H9 (cell line): ENCODE results near the gene RAI1. TPM values are rescaled to one million over a fixed set of nuclear protein-coding genes. Genes with fewer than 3 reads are reported as not detected.

Experiments
- DNase-seq: peaks from one replicate; pipeline ENCODE4 v3.0.0-alpha.2; 2017
- H2AFZ ChIP-seq: one replicate; pipeline ENCODE4 v1.6.1; 2013; ENCODE audit warnings: mild to moderate bottlenecking, low read length, control low read depth, moderate library complexity
- H2AK5ac ChIP-seq: 2 replicates; pipeline ENCODE4 v1.6.1; 2013; ENCODE audit warnings: low read length, control low read depth, mixed read lengths; ENCODE audit not compliant: insufficient read length
- H2BK120ac ChIP-seq: one replicate; pipeline ENCODE4 v1.6.1; 2013; ENCODE audit warnings: low read depth, mild to moderate bottlenecking, low read length, control low read depth, inconsistent platforms; ENCODE audit not compliant: poor library complexity, severe bottlenecking
- H2BK12ac ChIP-seq: 2 replicates; pipeline ENCODE4 v1.6.1; 2013; ENCODE audit warnings: low read length, control low read depth, mixed read lengths, low read depth; ENCODE audit not compliant: insufficient read length
- H2BK15ac ChIP-seq: 2 replicates; pipeline ENCODE4 v1.6.1; 2013; ENCODE audit warnings: low read depth, low read length, control low read depth
- H2BK20ac ChIP-seq: one replicate; pipeline ENCODE4 v1.6.1; 2013; ENCODE audit warnings: low read depth, mild to moderate bottlenecking, low read length, control low read depth, inconsistent platforms; ENCODE audit not compliant: poor library complexity, severe bottlenecking
- H2BK5ac ChIP-seq: 2 replicates; pipeline ENCODE4 v1.6.1; 2013; ENCODE audit warnings: low read length, control low read depth, mixed read lengths; ENCODE audit not compliant: insufficient read length
- H3K14ac ChIP-seq: 2 replicates; pipeline ENCODE4 v1.6.1; 2013; ENCODE audit warnings: low read length, control low read depth; ENCODE audit not compliant: insufficient read depth
- H3K18ac ChIP-seq: 2 replicates; pipeline ENCODE4 v1.6.1; 2013; ENCODE audit warnings: low read depth, mild to moderate bottlenecking, mixed read lengths, low read length, control low read depth; ENCODE audit not compliant: insufficient read length
- H3K23ac ChIP-seq: 2 replicates; pipeline ENCODE4 v1.6.1; 2013; ENCODE audit warnings: low read length, control low read depth, mixed read lengths, low read depth; ENCODE audit not compliant: insufficient read length
- H3K23me2 ChIP-seq: 2 replicates; pipeline ENCODE4 v1.6.1; 2013; ENCODE audit warnings: low read depth, mild to moderate bottlenecking, mixed read lengths, low read length, control low read depth; ENCODE audit not compliant: insufficient read length, poor library complexity, severe bottlenecking
- H3K27ac ChIP-seq: 2 replicates; pipeline ENCODE4 v1.5.1; 2013; ENCODE audit warnings: low read length, control low read depth, mixed read lengths, low read depth; ENCODE audit not compliant: insufficient read length
- H3K27me3 ChIP-seq: 2 replicates; pipeline ENCODE4 v1.6.1; 2013; ENCODE audit warnings: low read length, control low read depth, inconsistent platforms; ENCODE audit not compliant: insufficient read depth
- H3K4ac ChIP-seq: 2 replicates; pipeline ENCODE4 v1.6.1; 2013; ENCODE audit warnings: low read depth, mild to moderate bottlenecking, control low read depth, inconsistent platforms, low read length, moderate library complexity
- H3K4me1 ChIP-seq: 2 replicates; pipeline ENCODE4 v1.6.1; 2013; ENCODE audit warnings: low read length, control low read depth, inconsistent platforms; ENCODE audit not compliant: insufficient read depth
- H3K4me2 ChIP-seq: 2 replicates; pipeline ENCODE4 v1.6.1; 2013; ENCODE audit warnings: low read length, control low read depth, mixed read lengths; ENCODE audit not compliant: insufficient read length, insufficient read depth
- H3K56ac ChIP-seq: 2 replicates; pipeline ENCODE4 v1.6.1; 2013; ENCODE audit warnings: low read depth, mild to moderate bottlenecking, mixed read lengths, low read length, control low read depth; ENCODE audit not compliant: insufficient read length
- H3K79me1 ChIP-seq: 2 replicates; pipeline ENCODE4 v1.6.1; 2013; ENCODE audit warnings: low read depth, mild to moderate bottlenecking, moderate library complexity, low read length, control low read depth, inconsistent platforms; ENCODE audit not compliant: insufficient read depth, poor library complexity, severe bottlenecking
- H3K79me2 ChIP-seq: 2 replicates; pipeline ENCODE4 v1.6.1; 2013; ENCODE audit warnings: low read length, control low read depth, inconsistent platforms; ENCODE audit not compliant: insufficient read depth
- H3K9ac ChIP-seq: 2 replicates; pipeline ENCODE4 v1.6.1; 2013; ENCODE audit warnings: low read length, control low read depth, mixed read lengths; ENCODE audit not compliant: insufficient read length; ENCODE audit errors: extremely low read depth
- H3K9me3 ChIP-seq: one replicate; pipeline ENCODE4 v1.6.1; 2013; ENCODE audit warnings: low read depth, low read length, inconsistent platforms; ENCODE audit not compliant: control insufficient read depth
- H3T11ph ChIP-seq: one replicate; pipeline ENCODE4 v1.6.1; 2013; ENCODE audit warnings: mild to moderate bottlenecking, low read length, control low read depth, inconsistent platforms
- H4K20me1 ChIP-seq: one replicate; pipeline ENCODE4 v1.6.1; 2013; ENCODE audit not compliant: control insufficient read depth, insufficient read length, insufficient read depth
- H4K5ac ChIP-seq: 2 replicates; pipeline ENCODE4 v1.6.1; 2013; ENCODE audit warnings: low read depth, mild to moderate bottlenecking, mixed read lengths, low read length, control low read depth; ENCODE audit not compliant: insufficient read length
- H4K8ac ChIP-seq: replicated peaks from 2 replicates; pipeline ENCODE4 v1.6.1; 2013; ENCODE audit warnings: low read length, control low read depth, mixed read lengths, low read depth; ENCODE audit not compliant: insufficient read length
- H4K91ac ChIP-seq: 2 replicates; pipeline ENCODE4 v1.6.1; 2013; ENCODE audit warnings: low read depth, mild to moderate bottlenecking, moderate library complexity, mixed read lengths, low read length, control low read depth; ENCODE audit not compliant: insufficient read length
- H3K27ac Mint-ChIP-seq, 3 experiments: 2 replicates in 2 of 3; 3 replicates in 1 of 3; pipeline ENCODE4 v1.8.0; 2020 to 2021; ENCODE audit warnings: mixed read lengths in 3 of 3, mild to moderate bottlenecking in 1 of 3, moderate library complexity in 1 of 3
- H3K27me3 Mint-ChIP-seq: 2 replicates; pipeline ENCODE4 v1.8.0; 2021; ENCODE audit warnings: low read depth, mild to moderate bottlenecking, moderate library complexity, mixed read lengths
- H3K36me3 Mint-ChIP-seq, 3 experiments: 2 replicates in 2 of 3; 3 replicates in 1 of 3; pipeline ENCODE4 v1.8.0; 2020 to 2021; ENCODE audit warnings: low read depth in 3 of 3, mixed read lengths in 3 of 3; ENCODE audit not compliant: insufficient read depth in 1 of 3
- H3K4me1 Mint-ChIP-seq, 2 experiments: 2 replicates each; pipeline ENCODE4 v1.8.0; 2020; ENCODE audit warnings: mixed read lengths in 2 of 2
- H3K4me3 Mint-ChIP-seq, 2 experiments: 2 replicates in 1 of 2; 3 replicates in 1 of 2; pipeline ENCODE4 v1.8.0; 2020 to 2021; ENCODE audit warnings: mild to moderate bottlenecking in 2 of 2, mixed read lengths in 2 of 2, moderate library complexity in 1 of 2
- H3K9me3 Mint-ChIP-seq, 2 experiments: 2 replicates in 1 of 2; 3 replicates in 1 of 2; pipeline ENCODE4 v1.8.0; 2020; ENCODE audit warnings: mild to moderate bottlenecking in 2 of 2, mixed read lengths in 2 of 2, moderate library complexity in 1 of 2
- CTCF ChIP-seq: fragments of 200-600 bp; sonication (generic); conservative IDR thresholded peaks from 3 replicates; pipeline ENCODE4 v1.8.0; 2021; ENCODE audit warnings: antibody characterized with exemption, mild to moderate bottlenecking
- whole genome bisulfite sequencing: extraction: QIAGEN DNeasy Blood & Tissue Kit; methylation state at CpG from one replicate; pipeline ENCODE4 v1.1.7; 2013; ENCODE audit warnings: missing lambda C conversion rate, low lambda C conversion rate, mixed read lengths; ENCODE audit not compliant: insufficient read length; ENCODE audit errors: extremely low coverage; 5-methylcytosine and 5-hydroxymethylcytosine counted together
- total RNA-seq: library from RNA; stranded (reverse); gene quantifications from 2 replicates; pipeline ENCODE4 v1.2.1, GENCODE V29; 2021

The RAI1 gene
- total RNA-seq, 1 experiment from 2014 or later: 1.5 TPM

DNA sequence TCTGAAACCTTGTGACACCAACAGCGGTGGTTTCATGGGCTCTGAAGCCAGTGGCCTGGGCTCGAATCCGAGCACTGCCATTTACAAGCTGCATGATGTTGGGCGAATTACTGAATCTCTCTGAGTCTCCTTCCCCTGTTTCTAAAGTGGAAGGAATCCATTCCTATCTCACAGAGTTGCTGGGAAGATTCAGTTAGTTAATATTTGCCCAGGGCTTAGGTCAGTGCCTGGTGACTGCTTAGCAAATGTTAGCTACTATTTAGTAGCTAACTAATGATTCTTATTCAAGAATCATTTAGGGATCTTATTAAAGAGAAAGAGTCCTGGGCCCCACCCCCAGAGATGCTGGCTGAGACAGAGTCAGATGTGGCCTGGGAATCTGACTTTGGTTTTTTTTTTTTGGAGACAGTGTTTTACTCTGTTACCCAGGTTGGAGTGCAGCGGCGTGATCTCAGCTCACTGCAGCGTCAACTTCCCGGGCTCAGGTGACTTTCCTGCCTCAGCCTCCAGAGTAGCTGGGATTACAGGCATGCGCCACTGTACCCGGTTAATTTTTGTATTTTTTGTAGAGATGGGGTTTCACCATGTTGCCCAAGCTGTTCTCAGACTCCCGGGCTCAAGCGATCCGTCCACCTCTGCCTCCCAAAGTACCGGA is 33.6 kb upstream of the RAI1 start:
- Histone ChIP-seq H2AK5ac (no peak overlapping the region), H2BK15ac (no peak overlapping the region), H3K23me2 (no peaks in the 10 kb centered on the region), H2AFZ (no peak overlapping the region), H4K8ac (no peak overlapping the region), H2BK20ac (no peak overlapping the region), H3K4me1 (no peaks in the 10 kb centered on the region), H3T11ph (no peak overlapping the region), H3K23ac (no peak overlapping the region), H4K5ac (no peak overlapping the region), H3K4ac (no peak overlapping the region), H4K91ac (no peak overlapping the region), H3K9me3 (no peaks in the 10 kb centered on the region), H3K79me1 (no peaks in the 10 kb centered on the region), H3K4me2 (no peak overlapping the region), H3K27ac (no peak overlapping the region), H2BK5ac (no peak overlapping the region), H2BK12ac (no peak overlapping the region), H4K20me1 (no peaks in the 10 kb centered on the region), H3K56ac (no peak overlapping the region), H3K79me2 (no peaks in the 10 kb centered on the region), H3K18ac (no peak overlapping the region), H3K14ac (no peak overlapping the region), H2BK120ac (no peak overlapping the region), H3K27me3 (no peaks in the 10 kb centered on the region), H3K9ac (no peak overlapping the region)
- no CpG with 5 or more reads among the region's 14 CpGs for WGBS
- TF ChIP-seq CTCF: no peak
- Mint-ChIP-seq H3K9me3 (peaks cover 22 to 29% of the 10 kb centered on the region in 2 experiments), H3K4me1 (no peaks in the 10 kb centered on the region), H3K27ac (no peak overlapping the region), H3K27me3 (peaks cover 32% of the 10 kb centered on the region), H3K36me3 (peaks cover 3 to 11% (median 4%) of the 10 kb centered on the region in 3 experiments; a peak in 5 of 7 replicates), H3K4me3 (no peak overlapping the region)
- no peak for DNase-seq
